Iris pigment epithelial cell (primary cell): Measurements from ENCODE around the gene AKT1.

Experiments
- DNase-seq: peaks from one replicate; pipeline ENCODE4 v3.0.0-alpha.2; 2011; ENCODE audit warnings: low read depth

The AKT1 gene

GRCh38 chr14:104722938-104723650 is 72.5 kb downstream of the AKT1 start:
- no peak for DNase-seq

- DNase-seq = no peak
Measured at GRCh38 chr14:104721505-104722431, 73.8 kb downstream of the AKT1 start.
